Measurements from ENCODE around the gene HNRNPA3. TPM values are rescaled to one million over a fixed set of nuclear protein-coding genes. Genes with fewer than 3 reads are reported as not detected.
"Not testable (repeated sequence)": the region's sequence is repeated elsewhere in the genome, so short reads cannot be mapped to it uniquely, and the experiment has no call there.

HNRNPA3 gene
- polyA plus RNA-seq, 4 donors: 73.4 to 282 (median 190) TPM

DNA sequence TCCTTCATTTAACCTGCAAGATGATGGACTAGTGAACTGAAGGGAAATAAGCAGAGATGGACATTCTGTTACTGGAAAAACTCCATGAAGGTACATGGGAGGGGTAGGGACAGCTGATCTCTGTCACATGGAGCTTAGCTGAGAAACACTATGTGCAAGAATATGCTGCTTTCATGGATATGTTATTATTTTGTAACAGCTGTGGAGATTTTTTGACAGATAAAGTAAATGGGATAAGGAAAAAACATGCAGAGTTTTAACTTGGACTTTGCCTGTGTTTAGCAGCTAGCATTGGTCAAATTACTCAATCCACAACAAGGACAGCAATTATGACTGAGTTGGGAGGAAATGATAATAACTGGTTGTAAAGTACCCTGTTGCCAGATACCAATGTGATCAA is 28.7 kb upstream of the HNRNPA3 start:
- Histone ChIP-seq H3K36me3 (ENCODE audit: control insufficient read depth in 3 of 3, insufficient read depth in 2 of 3, low read depth in 1 of 3, low read length in 3 of 3) (no peaks in the 10 kb centered on the region), H3K4me3 (ENCODE audit: low read depth in 1 of 3, low read length in 3 of 3) (no peak overlapping the region), H3K27me3 (ENCODE audit: control insufficient read depth in 3 of 3, insufficient read depth in 3 of 3, low read length in 3 of 3) (no peaks in the 10 kb centered on the region), H3K4me1 (ENCODE audit: control insufficient read depth in 3 of 3, insufficient read depth in 2 of 3, low read depth in 1 of 3, low read length in 2 of 3) (peaks cover 0 to 26% (median 5%) of the 10 kb centered on the region in 3 donors), H3K9me3 (ENCODE audit: control insufficient read depth in 2 of 2, insufficient read depth in 1 of 2, low read depth in 1 of 2, low read length in 1 of 2) (peaks cover 0 to 5% of the 10 kb centered on the region in 2 donors), H3K27ac (ENCODE audit: low read depth in 1 of 3, low read length in 2 of 3) (peak overlapping the region in 1 of 3 donors; percentile 20)
- FAIRE-seq (no peak), DNase-seq (peak; percentile 35 to 58)

DNA sequence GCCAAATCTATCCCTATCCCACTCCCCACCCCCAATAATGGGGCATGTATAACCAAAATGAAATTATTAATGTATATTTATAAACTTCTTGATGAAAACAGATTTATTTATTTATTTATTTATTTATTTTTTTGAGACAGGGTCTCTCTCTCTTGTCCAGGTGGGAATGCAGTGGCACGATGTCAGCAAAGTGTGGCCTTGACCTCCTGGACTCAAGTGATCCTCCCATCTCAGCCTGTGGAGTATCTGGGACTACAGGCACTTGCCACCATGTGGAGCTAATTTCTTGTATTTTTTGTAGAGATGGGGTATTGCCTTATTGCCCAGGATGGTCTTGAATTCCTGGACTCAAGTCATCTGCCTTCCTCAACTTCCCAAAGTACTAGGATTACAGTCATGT is 28.0 kb upstream of the HNRNPA3 start:
- peaks cover 0 to 5% of the 10 kb centered on the region in 2 donors for H3K9me3 ChIP-seq (ENCODE audit: control insufficient read depth in 2 of 2, insufficient read depth in 1 of 2, low read depth in 1 of 2, low read length in 1 of 2)

GRCh38 chr2:177186038-177186437 is 26.6 kb upstream of the HNRNPA3 start:
- H3K36me3 ChIP-seq (ENCODE audit: control insufficient read depth in 3 of 3, insufficient read depth in 2 of 3, low read depth in 1 of 3, low read length in 3 of 3); H3K27me3 ChIP-seq (ENCODE audit: control insufficient read depth in 3 of 3, insufficient read depth in 3 of 3, low read length in 3 of 3); H3K9me3 ChIP-seq (ENCODE audit: control insufficient read depth in 2 of 2, insufficient read depth in 1 of 2, low read depth in 1 of 2, low read length in 1 of 2); DNase-seq; H3K27ac ChIP-seq (ENCODE audit: low read depth in 1 of 3, low read length in 2 of 3); FAIRE-seq; H3K4me3 ChIP-seq (ENCODE audit: low read depth in 1 of 3, low read length in 3 of 3): not testable (repeated sequence)
- H3K4me1 ChIP-seq (ENCODE audit: control insufficient read depth in 3 of 3, insufficient read depth in 2 of 3, low read depth in 1 of 3, low read length in 2 of 3): peaks cover 0 to 28% (median 5%) of the 10 kb centered on the region in 3 donors
- 74 to 80% (median 75%) methylated on average over 7 of the region's 7 CpGs for WGBS, 3 donors

More for the DNA sequence above, 28.0 kb upstream of the HNRNPA3 start:
- Histone ChIP-seq H3K36me3 (ENCODE audit: control insufficient read depth in 3 of 3, insufficient read depth in 2 of 3, low read depth in 1 of 3, low read length in 3 of 3) (no peaks in the 10 kb centered on the region), H3K27ac (ENCODE audit: low read depth in 1 of 3, low read length in 2 of 3) (no peak overlapping the region), H3K27me3 (ENCODE audit: control insufficient read depth in 3 of 3, insufficient read depth in 3 of 3, low read length in 3 of 3) (no peaks in the 10 kb centered on the region), H3K4me3 (ENCODE audit: low read depth in 1 of 3, low read length in 3 of 3) (no peak overlapping the region), H3K4me1 (ENCODE audit: control insufficient read depth in 3 of 3, insufficient read depth in 2 of 3, low read depth in 1 of 3, low read length in 2 of 3) (peaks cover 0 to 28% (median 5%) of the 10 kb centered on the region in 3 donors)
- DNase-seq (peak in 1 of 2 donors; percentile 10), FAIRE-seq (no peak)
- 17 to 66% (median 50%) methylated on average over 1 of the region's 1 CpG for WGBS, 3 donors

DNA sequence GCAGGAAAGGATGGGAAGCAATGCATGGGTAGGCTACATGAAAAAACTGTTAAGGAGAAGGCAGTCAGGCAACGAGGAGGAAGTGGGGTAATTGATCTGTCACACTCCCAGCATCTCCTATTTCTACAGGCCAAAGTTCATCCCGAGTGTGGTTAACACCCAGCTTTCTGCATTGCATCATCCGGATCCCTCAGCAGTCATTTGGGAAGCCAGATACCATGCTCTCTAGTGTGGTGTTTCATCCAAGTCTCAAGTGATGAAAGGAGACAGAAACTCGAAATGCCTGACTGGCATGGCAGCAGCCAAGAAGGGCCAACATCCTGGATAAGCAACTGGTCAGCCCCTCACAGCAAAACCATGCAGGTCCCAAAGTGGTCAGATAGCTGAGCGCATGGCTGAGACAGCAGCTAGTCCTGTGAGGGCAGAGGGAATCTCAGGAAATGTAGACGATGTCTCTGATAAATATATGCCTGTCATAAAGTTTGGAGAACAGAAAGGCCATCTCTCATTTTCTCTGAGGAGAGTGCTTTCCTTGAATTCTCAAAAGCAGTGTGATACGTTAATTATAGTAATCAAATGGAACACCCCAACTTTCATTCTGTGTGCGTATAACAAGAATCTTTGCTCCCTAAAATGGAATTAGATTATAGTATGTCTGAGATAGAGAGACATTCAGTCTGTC is 24.8 kb upstream of the HNRNPA3 start:
- H3K27ac ChIP-seq (ENCODE audit: low read depth in 1 of 3, low read length in 2 of 3): peak overlapping the region in 2 of 3 donors; percentile 47 to 63
- H3K4me1 ChIP-seq (ENCODE audit: control insufficient read depth in 3 of 3, insufficient read depth in 2 of 3, low read depth in 1 of 3, low read length in 2 of 3): peaks cover 0 to 28% (median 5%) of the 10 kb centered on the region in 3 donors
- H3K4me3 ChIP-seq (ENCODE audit: low read depth in 1 of 3, low read length in 3 of 3): no peak overlapping the region
- FAIRE-seq: no peak
- H3K36me3 ChIP-seq (ENCODE audit: control insufficient read depth in 3 of 3, insufficient read depth in 2 of 3, low read depth in 1 of 3, low read length in 3 of 3): no peaks in the 10 kb centered on the region
- WGBS, 3 donors: 38 to 52% (median 52%) methylated on average over 8 of the region's 8 CpGs
- peaks cover 0 to 5% of the 10 kb centered on the region in 2 donors for H3K9me3 ChIP-seq (ENCODE audit: control insufficient read depth in 2 of 2, insufficient read depth in 1 of 2, low read depth in 1 of 2, low read length in 1 of 2)
- H3K27me3 ChIP-seq (ENCODE audit: control insufficient read depth in 3 of 3, insufficient read depth in 3 of 3, low read length in 3 of 3): no peaks in the 10 kb centered on the region
- peak; percentile 88 to 93 for DNase-seq

- no peak for FAIRE-seq
Measured at GRCh38 chr2:177188482-177189469, 23.8 kb upstream of the HNRNPA3 start.

GRCh38 chr2:177190941-177191340 is 21.7 kb upstream of the HNRNPA3 start:
- Histone ChIP-seq H3K9me3 (ENCODE audit: control insufficient read depth in 2 of 2, insufficient read depth in 1 of 2, low read depth in 1 of 2, low read length in 1 of 2) (peaks cover 0 to 2% of the 10 kb centered on the region in 2 donors), H3K4me1 (ENCODE audit: control insufficient read depth in 3 of 3, insufficient read depth in 2 of 3, low read depth in 1 of 3, low read length in 2 of 3) (peaks cover 0 to 17% (median 2%) of the 10 kb centered on the region in 3 donors), H3K36me3 (ENCODE audit: control insufficient read depth in 3 of 3, insufficient read depth in 2 of 3, low read depth in 1 of 3, low read length in 3 of 3) (no peaks in the 10 kb centered on the region), H3K27me3 (ENCODE audit: control insufficient read depth in 3 of 3, insufficient read depth in 3 of 3, low read length in 3 of 3) (no peaks in the 10 kb centered on the region), H3K4me3 (ENCODE audit: low read depth in 1 of 3, low read length in 3 of 3) (no peak overlapping the region), H3K27ac (ENCODE audit: low read depth in 1 of 3, low read length in 2 of 3) (no peak overlapping the region)
- WGBS, 3 donors: 83 to 100% (median 91%) methylated on average over 1 of the region's 1 CpG
- DNase-seq: no peak
- FAIRE-seq: no peak

More at GRCh38 chr2:177188482-177189469, 23.8 kb upstream of the HNRNPA3 start:
- Histone ChIP-seq H3K9me3 (ENCODE audit: control insufficient read depth in 2 of 2, insufficient read depth in 1 of 2, low read depth in 1 of 2, low read length in 1 of 2) (peaks cover 0 to 5% of the 10 kb centered on the region in 2 donors), H3K36me3 (ENCODE audit: control insufficient read depth in 3 of 3, insufficient read depth in 2 of 3, low read depth in 1 of 3, low read length in 3 of 3) (no peaks in the 10 kb centered on the region), H3K27ac (ENCODE audit: low read depth in 1 of 3, low read length in 2 of 3) (peak overlapping the region in 2 of 3 donors; percentile 9 to 63), H3K27me3 (ENCODE audit: control insufficient read depth in 3 of 3, insufficient read depth in 3 of 3, low read length in 3 of 3) (no peaks in the 10 kb centered on the region), H3K4me1 (ENCODE audit: control insufficient read depth in 3 of 3, insufficient read depth in 2 of 3, low read depth in 1 of 3, low read length in 2 of 3) (peaks cover 0 to 22% (median 2%) of the 10 kb centered on the region in 3 donors), H3K4me3 (ENCODE audit: low read depth in 1 of 3, low read length in 3 of 3) (no peak overlapping the region)
- WGBS, 3 donors: 76 to 87% (median 87%) methylated on average over 7 of the region's 7 CpGs
- DNase-seq: peak in 1 of 2 donors; percentile 78

- H3K27me3 ChIP-seq (ENCODE audit: control insufficient read depth in 3 of 3, insufficient read depth in 3 of 3, low read length in 3 of 3): no peaks in the 10 kb centered on the region
- no peaks in the 10 kb centered on the region for H3K9me3 ChIP-seq (ENCODE audit: control insufficient read depth in 2 of 2, insufficient read depth in 1 of 2, low read depth in 1 of 2, low read length in 1 of 2)
- no peak overlapping the region for H3K4me3 ChIP-seq (ENCODE audit: low read depth in 1 of 3, low read length in 3 of 3)
- no peaks in the 10 kb centered on the region for H3K36me3 ChIP-seq (ENCODE audit: control insufficient read depth in 3 of 3, insufficient read depth in 2 of 3, low read depth in 1 of 3, low read length in 3 of 3)
- H3K27ac ChIP-seq (ENCODE audit: low read depth in 1 of 3, low read length in 2 of 3): no peak overlapping the region
- H3K4me1 ChIP-seq (ENCODE audit: control insufficient read depth in 3 of 3, insufficient read depth in 2 of 3, low read depth in 1 of 3, low read length in 2 of 3): peaks cover 0 to 12% (median 2%) of the 10 kb centered on the region in 3 donors
- no peak for DNase-seq
- WGBS, 3 donors: 63 to 75% (median 72%) methylated on average over 1 of the region's 1 CpG
- FAIRE-seq: no peak
Measured at GRCh38 chr2:177192788-177193187, 19.8 kb upstream of the HNRNPA3 start.

DNA sequence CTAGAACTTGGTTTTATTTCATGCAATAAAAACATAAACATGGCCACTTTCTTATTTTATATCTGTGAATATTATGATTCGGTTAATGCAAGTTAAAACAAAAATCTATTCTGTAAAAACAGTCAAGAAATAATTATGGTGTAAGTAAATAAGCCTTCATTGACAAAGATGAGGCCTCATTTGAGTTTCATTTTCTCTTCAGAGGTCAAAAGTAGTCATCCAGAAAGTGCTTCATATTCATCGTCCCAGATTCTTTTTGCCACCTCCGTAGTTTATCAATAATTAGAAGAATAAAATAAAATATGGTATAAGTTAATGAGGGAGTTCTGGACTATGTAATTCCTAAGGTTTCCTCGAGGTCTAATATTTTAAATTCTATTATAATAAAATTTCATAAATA is 19.4 kb upstream of the HNRNPA3 start:
- Histone ChIP-seq H3K27ac (ENCODE audit: low read depth in 1 of 3, low read length in 2 of 3) (no peak overlapping the region), H3K4me1 (ENCODE audit: control insufficient read depth in 3 of 3, insufficient read depth in 2 of 3, low read depth in 1 of 3, low read length in 2 of 3) (peaks cover 0 to 8% (median 0%) of the 10 kb centered on the region in 3 donors), H3K36me3 (ENCODE audit: control insufficient read depth in 3 of 3, insufficient read depth in 2 of 3, low read depth in 1 of 3, low read length in 3 of 3) (no peaks in the 10 kb centered on the region), H3K4me3 (ENCODE audit: low read depth in 1 of 3, low read length in 3 of 3) (no peak overlapping the region), H3K9me3 (ENCODE audit: control insufficient read depth in 2 of 2, insufficient read depth in 1 of 2, low read depth in 1 of 2, low read length in 1 of 2) (no peaks in the 10 kb centered on the region), H3K27me3 (ENCODE audit: control insufficient read depth in 3 of 3, insufficient read depth in 3 of 3, low read length in 3 of 3) (no peaks in the 10 kb centered on the region)
- FAIRE-seq: no peak
- WGBS, 3 donors: 56 to 63% (median 59%) methylated on average over 4 of the region's 4 CpGs
- no peak for DNase-seq
